Naive thymus-derived CD4-positive, alpha-beta T cell (primary cell): Measurements from ENCODE around the gene IFNA10. TPM values are rescaled to one million over a fixed set of nuclear protein-coding genes. Genes with fewer than 3 reads are reported as not detected.
"Not testable (repeated sequence)": the region's sequence is repeated elsewhere in the genome, so short reads cannot be mapped to it uniquely, and the experiment has no call there.

ENCODE experiments used
- ATAC-seq: fragments of 150-1000 bp; cut with Tn5 transposase; 2 replicates; pipeline ENCODE4 v1.10.0; 2021; ENCODE audit warnings: mild to moderate bottlenecking, moderate library complexity
- CTCF ChIA-PET: fragments of 350-600 bp; sonication (Branson Sonifier 250); formaldehyde crosslinking; loops from one replicate; lab custom pipeline; 2021; ENCODE audit warnings: antibody characterized with exemption; lab: Charles Lee
- POLR2A ChIA-PET: fragments of 350-600 bp; sonication (Branson Sonifier 250); formaldehyde crosslinking; loops from one replicate; lab custom pipeline; 2021; ENCODE audit warnings: antibody characterized with exemption, inconsistent platforms; lab: Charles Lee
- DNase-seq, 9 donors: peaks; one replicate each; pipeline versions ENCODE4 v3.0.0 to v3.0.0-alpha.2; 2020 to 2022; ENCODE audit warnings: mixed read lengths in 1 of 9
- H3K27ac ChIP-seq: one replicate; pipeline ENCODE4 v1.7.0; 2013; ENCODE audit warnings: mild to moderate bottlenecking, low read depth, low read length, moderate library complexity
- H3K27me3 ChIP-seq, 2 donors: one replicate each; pipeline ENCODE4 v1.7.0; 2013; ENCODE audit warnings: low read length in 2 of 2, mild to moderate bottlenecking in 2 of 2, moderate library complexity in 2 of 2; ENCODE audit not compliant: control insufficient read depth in 2 of 2, insufficient read depth in 2 of 2
- H3K36me3 ChIP-seq, 3 experiments: 1 replicate in 2 of 3; 2 replicates in 1 of 3; pipeline ENCODE4 v1.7.0; 2013; ENCODE audit warnings: low read length in 3 of 3, mild to moderate bottlenecking in 3 of 3, moderate library complexity in 1 of 3; ENCODE audit not compliant: insufficient read depth in 3 of 3, control insufficient read depth in 2 of 3
- H3K4me1 ChIP-seq, 2 donors: one replicate each; pipeline ENCODE4 v1.7.0; 2013; ENCODE audit warnings: low read length in 2 of 2, mild to moderate bottlenecking in 2 of 2, moderate library complexity in 1 of 2; ENCODE audit not compliant: control insufficient read depth in 2 of 2, insufficient read depth in 2 of 2
- H3K4me3 ChIP-seq: 2 replicates; pipeline ENCODE4 v1.7.0; 2013; ENCODE audit warnings: mild to moderate bottlenecking, low read length
- H3K9me3 ChIP-seq, 3 experiments: 1 replicate in 2 of 3; 2 replicates in 1 of 3; pipeline ENCODE4 v1.7.0; 2013; ENCODE audit warnings: low read length in 3 of 3; ENCODE audit not compliant: control insufficient read depth in 2 of 3
- H3K27ac Mint-ChIP-seq, 9 donors: one replicate each; pipeline ENCODE4 v1.8.0; 2020 to 2022; ENCODE audit warnings: mixed read lengths in 9 of 9, mild to moderate bottlenecking in 8 of 9, moderate library complexity in 5 of 9, inconsistent platforms in 2 of 9
- H3K27me3 Mint-ChIP-seq, 5 donors: one replicate each; pipeline ENCODE4 v1.8.0; 2021 to 2022; ENCODE audit warnings: mixed read lengths in 5 of 5, mild to moderate bottlenecking in 1 of 5
- H3K36me3 Mint-ChIP-seq, 5 donors: one replicate each; pipeline ENCODE4 v1.8.0; 2020 to 2022; ENCODE audit warnings: mixed read lengths in 5 of 5, mild to moderate bottlenecking in 3 of 5, inconsistent platforms in 1 of 5
- H3K4me1 Mint-ChIP-seq, 7 donors: one replicate each; pipeline ENCODE4 v1.8.0; 2020 to 2022; ENCODE audit warnings: mixed read lengths in 7 of 7, mild to moderate bottlenecking in 3 of 7, inconsistent platforms in 1 of 7
- H3K4me3 Mint-ChIP-seq, 10 donors: one replicate each; pipeline ENCODE4 v1.8.0; 2020 to 2022; ENCODE audit warnings: mild to moderate bottlenecking in 10 of 10, mixed read lengths in 10 of 10, moderate library complexity in 6 of 10, inconsistent platforms in 2 of 10
- H3K9me3 Mint-ChIP-seq, 11 donors: one replicate each; pipeline ENCODE4 v1.8.0; 2020 to 2022; ENCODE audit warnings: mixed read lengths in 11 of 11, mild to moderate bottlenecking in 4 of 11, inconsistent platforms in 1 of 11, moderate library complexity in 1 of 11
- intact Hi-C, 2 donors: fragments of 100-400 bp; cut with micrococcal nuclease; formaldehyde crosslinking; loops; one replicate each; pipeline ENCODE4 v1.15.1; 2023
- polyA plus RNA-seq, 2 donors: library from polyadenylated mRNA; unstranded; fragments of 300-500 nt; fragmentation: Illumina TruSeq; gene quantifications; one replicate each; pipeline ENCODE4 v1.2.3, GENCODE V29; 2021
- total RNA-seq, 6 experiments: library from RNA in 5 of 6; stranded (reverse) in 5 of 6; gene quantifications; 1 replicate in 5 of 6; 2 replicates in 1 of 6; pipeline ENCODE4 v1.2.3 and lab custom pipeline; 2021 to 2026

Gene IFNA10
- total and polyA plus RNA-seq, 7 experiments from 2014 or later: not detected

- Histone ChIP-seq H3K4me1 (peaks cover 0 to 5% of the 10 kb centered on the region in 2 donors), H3K27ac (no peak within 1 kb of the TSS), H3K9me3 (no peaks in the 10 kb centered on the region), H3K4me3 (no peak within 1 kb of the TSS), H3K27me3 (peaks cover 0 to 2% of the 10 kb centered on the region in 2 donors), H3K36me3 (no peaks in the 10 kb centered on the region)
- ATAC-seq (no peak), DNase-seq (no peak)
- Mint-ChIP-seq H3K36me3 (no peaks in the 10 kb centered on the region), H3K27ac (no peak within 1 kb of the TSS), H3K4me1 (peaks cover 6 to 19% (median 12%) of the 10 kb centered on the region in 7 donors), H3K4me3 (no peak within 1 kb of the TSS), H3K27me3 (peaks cover 14 to 53% (median 15%) of the 10 kb centered on the region in 5 donors), H3K9me3 (no peaks in the 10 kb centered on the region)
- intact Hi-C loops: loop anchor here in 1 of 2 donors (5.0 to 10.0 kb wide), 2 partner anchors 87 to 795 kb away; no protein-coding TSS in a partner anchor
- ChIA-PET POLR2A (no interaction called here), CTCF (interaction anchor here (0.7 kb wide), 1 partner anchor 108 kb away, joined by 3 read pairs; no protein-coding TSS in a partner anchor)
These were observed 33.0 kb upstream of the IFNA10 start, which contains the start of gene IFNA14 for GRCh38 chr9:21239911-21240310. Gene IFNA14, minus strand, starts transcription at chr9:21240005. Its CDS starts 70 bp downstream, at chr9:21239935.

GRCh38 chr9:21236360-21236714 is 29.4 kb upstream of the IFNA10 start:
- H3K36me3 ChIP-seq, H3K4me3 ChIP-seq, H3K27ac ChIP-seq, ATAC-seq, H3K9me3 ChIP-seq, H3K4me1 ChIP-seq, H3K9me3 Mint-ChIP-seq, H3K27me3 ChIP-seq, H3K36me3 Mint-ChIP-seq: not testable (repeated sequence)
- ChIA-PET CTCF (interaction anchor here (0.8 to 1.9 kb wide), 8 partner anchors 16 to 552 kb away, joined by 3 to 10 read pairs (median 4); no protein-coding TSS in a partner anchor), POLR2A (interaction anchor here (0.6 kb wide), 1 partner anchor 173 kb away, joined by 5 read pairs; no protein-coding TSS in a partner anchor)
- peak in 1 of 9 donors; percentile 8 for DNase-seq
- Mint-ChIP-seq H3K4me3 (peak overlapping the region in 7 of 10 donors; percentile 19 to 78 (median 60)), H3K27ac (peak overlapping the region in 2 of 9 donors; percentile 7 to 81), H3K4me1 (peaks cover 4 to 19% (median 12%) of the 10 kb centered on the region in 7 donors), H3K27me3 (peaks cover 0 to 32% (median 5%) of the 10 kb centered on the region in 5 donors)
- intact Hi-C loops: loop anchor here in 1 of 2 donors (5.0 to 10.0 kb wide), 2 partner anchors 91 to 798 kb away; no protein-coding TSS in a partner anchor

GRCh38 chr9:21235468-21236359 is 28.8 kb upstream of the IFNA10 start:
- POLR2A ChIA-PET: interaction anchor here (0.6 kb wide), 1 partner anchor 174 kb away, joined by 5 read pairs; no protein-coding TSS in a partner anchor
- peak in 7 of 9 donors; percentile 11 to 50 (median 34) for DNase-seq

DNA sequence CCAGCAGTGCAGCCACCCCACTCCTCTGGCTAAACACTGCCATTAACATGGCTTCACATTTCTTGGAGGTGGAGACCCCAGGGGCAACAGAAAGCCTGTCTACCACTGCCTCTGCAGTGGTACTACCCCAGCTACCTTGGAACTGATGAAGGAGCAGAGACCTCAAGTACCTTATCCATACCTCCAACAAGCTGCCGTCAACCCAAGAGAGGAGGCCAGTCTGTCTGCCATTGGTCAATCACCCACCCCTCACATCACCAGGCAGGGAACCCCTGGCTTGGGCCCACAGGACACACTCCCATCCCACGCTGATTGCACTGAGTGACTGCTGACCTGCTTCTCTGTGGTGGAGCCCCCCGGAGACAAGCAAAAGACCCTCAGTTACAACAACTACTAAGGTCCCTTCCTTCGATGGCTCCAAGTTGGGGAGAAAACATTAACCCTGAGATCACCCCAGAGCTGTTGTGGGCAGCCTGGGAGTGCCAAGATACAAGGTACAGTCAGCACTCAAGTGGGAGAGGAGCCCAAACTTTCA is 27.3 kb upstream of the IFNA10 start:
- Histone ChIP-seq H3K27ac (no peak overlapping the region), H3K4me3 (no peak overlapping the region), H3K4me1 (peaks cover 0 to 5% of the 10 kb centered on the region in 2 donors), H3K27me3 (peaks cover 0 to 2% of the 10 kb centered on the region in 2 donors), H3K9me3 (no peaks in the 10 kb centered on the region), H3K36me3 (no peaks in the 10 kb centered on the region)
- no peaks in the 10 kb centered on the region for H3K36me3 Mint-ChIP-seq
- no peaks in the 10 kb centered on the region for H3K9me3 Mint-ChIP-seq
- no peak overlapping the region for H3K4me3 Mint-ChIP-seq
- H3K27ac Mint-ChIP-seq: no peak overlapping the region
- ChIA-PET CTCF (no interaction called here), POLR2A (no interaction called here)
- DNase-seq (no peak), ATAC-seq (no peak)
- peaks cover 0 to 25% (median 4%) of the 10 kb centered on the region in 5 donors for H3K27me3 Mint-ChIP-seq
- peaks cover 4 to 19% (median 12%) of the 10 kb centered on the region in 7 donors for H3K4me1 Mint-ChIP-seq
- intact Hi-C loops: loop anchor here in 1 of 2 donors (10.0 kb wide), 1 partner anchor 801 kb away; no protein-coding TSS in a partner anchor

More at GRCh38 chr9:21235468-21236359, 28.8 kb upstream of the IFNA10 start:
- not testable (repeated sequence) for H3K27me3 ChIP-seq, H3K9me3 Mint-ChIP-seq, H3K36me3 ChIP-seq, H3K4me3 ChIP-seq, H3K36me3 Mint-ChIP-seq, H3K4me1 ChIP-seq, H3K27ac ChIP-seq, H3K9me3 ChIP-seq
- peak overlapping the region in 3 of 9 donors; percentile 7 to 81 (median 79) for H3K27ac Mint-ChIP-seq
- peaks cover 4 to 19% (median 12%) of the 10 kb centered on the region in 7 donors for H3K4me1 Mint-ChIP-seq
- ATAC-seq: peak; percentile 85
- peak overlapping the region in 9 of 10 donors; percentile 19 to 78 (median 60) for H3K4me3 Mint-ChIP-seq
- CTCF ChIA-PET: interaction anchor here (0.8 to 1.9 kb wide), 8 partner anchors 16 to 553 kb away, joined by 3 to 10 read pairs (median 4); no protein-coding TSS in a partner anchor
- H3K27me3 Mint-ChIP-seq: peaks cover 0 to 31% (median 5%) of the 10 kb centered on the region in 5 donors
- intact Hi-C loops: loop anchor here (1.0 to 10.0 kb wide), 7 partner anchors 92 to 1217 kb away; no protein-coding TSS in a partner anchor

GRCh38 chr9:21233258-21233657 is 26.3 kb upstream of the IFNA10 start:
- intact Hi-C loops: loop anchor here in 1 of 2 donors (10.0 kb wide), 1 partner anchor 802 kb away; no protein-coding TSS in a partner anchor
- H3K4me3 Mint-ChIP-seq: no peak overlapping the region
- CTCF ChIA-PET: no interaction called here

GRCh38 chr9:21228122-21228521 is 21.2 kb upstream of the IFNA10 start, which contains the start of gene IFNA17:
Gene IFNA17, minus strand, starts transcription at chr9:21228222. Its CDS starts 49 bp downstream, at chr9:21228173.
- Mint-ChIP-seq H3K4me3 (no peak within 1 kb of the TSS), H3K9me3 (no peaks in the 10 kb centered on the region), H3K4me1 (no peaks in the 10 kb centered on the region), H3K27ac (no peak within 1 kb of the TSS), H3K36me3 (no peaks in the 10 kb centered on the region), H3K27me3 (peaks cover 0 to 21% (median 11%) of the 10 kb centered on the region in 5 donors)
- Histone ChIP-seq H3K4me3 (no peak within 1 kb of the TSS), H3K9me3 (no peaks in the 10 kb centered on the region), H3K36me3 (no peaks in the 10 kb centered on the region), H3K4me1 (no peaks in the 10 kb centered on the region), H3K27me3 (no peaks in the 10 kb centered on the region), H3K27ac (no peak within 1 kb of the TSS)
- intact Hi-C loops: no loop called here
- no peak for DNase-seq
- ChIA-PET CTCF (interaction anchor here (0.7 kb wide), 1 partner anchor 97 kb away, joined by 4 read pairs; no protein-coding TSS in a partner anchor), POLR2A (no interaction called here)
- ATAC-seq: no peak

More at GRCh38 chr9:21233258-21233657, 26.3 kb upstream of the IFNA10 start:
- no peak overlapping the region for H3K27ac Mint-ChIP-seq
- no peaks in the 10 kb centered on the region for H3K36me3 Mint-ChIP-seq
- Histone ChIP-seq H3K27ac (no peak overlapping the region), H3K9me3 (no peaks in the 10 kb centered on the region), H3K27me3 (no peaks in the 10 kb centered on the region), H3K4me3 (no peak overlapping the region), H3K4me1 (peaks cover 0 to 5% of the 10 kb centered on the region in 2 donors), H3K36me3 (no peaks in the 10 kb centered on the region)
- H3K27me3 Mint-ChIP-seq: peaks cover 0 to 21% (median 1%) of the 10 kb centered on the region in 5 donors
- H3K4me1 Mint-ChIP-seq: peaks cover 4 to 19% (median 12%) of the 10 kb centered on the region in 7 donors
- no peaks in the 10 kb centered on the region for H3K9me3 Mint-ChIP-seq
- DNase-seq: no peak
- POLR2A ChIA-PET: no interaction called here
- no peak for ATAC-seq
